ENCODE data around the gene SLC4A11. TPM values are rescaled to one million over a fixed set of nuclear protein-coding genes. Genes with fewer than 3 reads are reported as not detected.

Gene SLC4A11
- total RNA-seq, 1 donor from 2014 or later: under 0.01 TPM

- Histone ChIP-seq H3K27me3 (ENCODE audit: control insufficient read depth in 3 of 3, insufficient read depth in 3 of 3, low read length in 3 of 3) (peaks cover 22 to 60% (median 38%) of the 10 kb centered on the region in 3 donors), H3K27ac (ENCODE audit: low read depth, low read length) (peak overlapping the region; percentile 33), H3K9me3 (ENCODE audit: control insufficient read depth in 3 of 3, low read length in 3 of 3) (no peaks in the 10 kb centered on the region), H3K4me1 (ENCODE audit: control insufficient read depth in 3 of 3, insufficient read depth in 3 of 3, low read length in 3 of 3) (peaks cover 9 to 16% (median 10%) of the 10 kb centered on the region in 3 donors), H3K4me3 (ENCODE audit: low read length in 3 of 3) (peak overlapping the region; percentile 60 to 70 (median 70)), H3K36me3 (ENCODE audit: control insufficient read depth in 3 of 3, insufficient read depth in 3 of 3, low read length in 3 of 3) (no peaks in the 10 kb centered on the region), H3K9ac (ENCODE audit: low read depth in 1 of 3, low read length in 3 of 3) (peak overlapping the region; percentile 38 to 69 (median 43))
Observed at GRCh38 chr20:3239867-3240775, 1.1 kb upstream of the SLC4A11 start.

GRCh38 chr20:3238616-3239025, 369 bp downstream of the SLC4A11 start:
- no peaks in the 10 kb centered on the region for H3K9me3 ChIP-seq (ENCODE audit: control insufficient read depth in 3 of 3, low read length in 3 of 3)
- peak overlapping the region; percentile 30 to 70 (median 70) for H3K4me3 ChIP-seq (ENCODE audit: low read length in 3 of 3)
- H3K9ac ChIP-seq (ENCODE audit: low read depth in 1 of 3, low read length in 3 of 3): peak overlapping the region in 2 of 3 donors; percentile 53 to 68
- no peak overlapping the region for H3K27ac ChIP-seq (ENCODE audit: low read depth, low read length)
- peaks cover 25 to 59% (median 42%) of the 10 kb centered on the region in 3 donors for H3K27me3 ChIP-seq (ENCODE audit: control insufficient read depth in 3 of 3, insufficient read depth in 3 of 3, low read length in 3 of 3)
- H3K36me3 ChIP-seq (ENCODE audit: control insufficient read depth in 3 of 3, insufficient read depth in 3 of 3, low read length in 3 of 3): no peaks in the 10 kb centered on the region
- peaks cover 9 to 16% (median 10%) of the 10 kb centered on the region in 3 donors for H3K4me1 ChIP-seq (ENCODE audit: control insufficient read depth in 3 of 3, insufficient read depth in 3 of 3, low read length in 3 of 3)

GRCh38 chr20:3237958-3238615, 903 bp downstream of the SLC4A11 start:
- no peaks in the 10 kb centered on the region for H3K36me3 ChIP-seq (ENCODE audit: control insufficient read depth in 3 of 3, insufficient read depth in 3 of 3, low read length in 3 of 3)
- peaks cover 9 to 16% (median 10%) of the 10 kb centered on the region in 3 donors for H3K4me1 ChIP-seq (ENCODE audit: control insufficient read depth in 3 of 3, insufficient read depth in 3 of 3, low read length in 3 of 3)
- H3K4me3 ChIP-seq (ENCODE audit: low read length in 3 of 3): peak overlapping the region; percentile 30 to 70 (median 70)
- peaks cover 25 to 59% (median 42%) of the 10 kb centered on the region in 3 donors for H3K27me3 ChIP-seq (ENCODE audit: control insufficient read depth in 3 of 3, insufficient read depth in 3 of 3, low read length in 3 of 3)
- H3K9ac ChIP-seq (ENCODE audit: low read depth in 1 of 3, low read length in 3 of 3): peak overlapping the region in 1 of 3 donors; percentile 68
- no peaks in the 10 kb centered on the region for H3K9me3 ChIP-seq (ENCODE audit: control insufficient read depth in 3 of 3, low read length in 3 of 3)
- no peak overlapping the region for H3K27ac ChIP-seq (ENCODE audit: low read depth, low read length)

GRCh38 chr20:3237011-3237957, 1.7 kb downstream of the SLC4A11 start:
- Histone ChIP-seq H3K4me1 (ENCODE audit: control insufficient read depth in 3 of 3, insufficient read depth in 3 of 3, low read length in 3 of 3) (peaks cover 9 to 16% (median 10%) of the 10 kb centered on the region in 3 donors), H3K4me3 (ENCODE audit: low read length in 3 of 3) (no peak overlapping the region), H3K9me3 (ENCODE audit: control insufficient read depth in 3 of 3, low read length in 3 of 3) (no peaks in the 10 kb centered on the region), H3K36me3 (ENCODE audit: control insufficient read depth in 3 of 3, insufficient read depth in 3 of 3, low read length in 3 of 3) (no peaks in the 10 kb centered on the region), H3K27me3 (ENCODE audit: control insufficient read depth in 3 of 3, insufficient read depth in 3 of 3, low read length in 3 of 3) (peaks cover 25 to 59% (median 42%) of the 10 kb centered on the region in 3 donors), H3K9ac (ENCODE audit: low read depth in 1 of 3, low read length in 3 of 3) (no peak overlapping the region), H3K27ac (ENCODE audit: low read depth, low read length) (no peak overlapping the region)

GRCh38 chr20:3235666-3236324, 3.2 kb downstream of the SLC4A11 start:
- H3K27ac ChIP-seq (ENCODE audit: low read depth, low read length): no peak overlapping the region
- H3K4me3 ChIP-seq (ENCODE audit: low read length in 3 of 3): no peak overlapping the region
- H3K36me3 ChIP-seq (ENCODE audit: control insufficient read depth in 3 of 3, insufficient read depth in 3 of 3, low read length in 3 of 3): no peaks in the 10 kb centered on the region
- H3K4me1 ChIP-seq (ENCODE audit: control insufficient read depth in 3 of 3, insufficient read depth in 3 of 3, low read length in 3 of 3): peaks cover 9 to 16% (median 10%) of the 10 kb centered on the region in 3 donors
- no peak overlapping the region for H3K9ac ChIP-seq (ENCODE audit: low read depth in 1 of 3, low read length in 3 of 3)
- no peaks in the 10 kb centered on the region for H3K9me3 ChIP-seq (ENCODE audit: control insufficient read depth in 3 of 3, low read length in 3 of 3)
- H3K27me3 ChIP-seq (ENCODE audit: control insufficient read depth in 3 of 3, insufficient read depth in 3 of 3, low read length in 3 of 3): peaks cover 25 to 55% (median 38%) of the 10 kb centered on the region in 3 donors

- H3K9me3 ChIP-seq (ENCODE audit: control insufficient read depth in 3 of 3, low read length in 3 of 3): no peaks in the 10 kb centered on the region
- H3K36me3 ChIP-seq (ENCODE audit: control insufficient read depth in 3 of 3, insufficient read depth in 3 of 3, low read length in 3 of 3): no peaks in the 10 kb centered on the region
- no peak overlapping the region for H3K9ac ChIP-seq (ENCODE audit: low read depth in 1 of 3, low read length in 3 of 3)
- H3K4me1 ChIP-seq (ENCODE audit: control insufficient read depth in 3 of 3, insufficient read depth in 3 of 3, low read length in 3 of 3): peaks cover 0 to 8% (median 4%) of the 10 kb centered on the region in 3 donors
- H3K27me3 ChIP-seq (ENCODE audit: control insufficient read depth in 3 of 3, insufficient read depth in 3 of 3, low read length in 3 of 3): peaks cover 17 to 38% (median 22%) of the 10 kb centered on the region in 3 donors
- H3K27ac ChIP-seq (ENCODE audit: low read depth, low read length): no peak overlapping the region
- no peak overlapping the region for H3K4me3 ChIP-seq (ENCODE audit: low read length in 3 of 3)
Observed at GRCh38 chr20:3233991-3234498, 4.9 kb downstream of the SLC4A11 start.

- Histone ChIP-seq H3K9ac (ENCODE audit: low read depth in 1 of 3, low read length in 3 of 3) (no peak overlapping the region), H3K36me3 (ENCODE audit: control insufficient read depth in 3 of 3, insufficient read depth in 3 of 3, low read length in 3 of 3) (no peaks in the 10 kb centered on the region), H3K9me3 (ENCODE audit: control insufficient read depth in 3 of 3, low read length in 3 of 3) (no peaks in the 10 kb centered on the region), H3K27ac (ENCODE audit: low read depth, low read length) (no peak overlapping the region), H3K27me3 (ENCODE audit: control insufficient read depth in 3 of 3, insufficient read depth in 3 of 3, low read length in 3 of 3) (peaks cover 17 to 31% (median 22%) of the 10 kb centered on the region in 3 donors), H3K4me3 (ENCODE audit: low read length in 3 of 3) (no peak overlapping the region), H3K4me1 (ENCODE audit: control insufficient read depth in 3 of 3, insufficient read depth in 3 of 3, low read length in 3 of 3) (peaks cover 0 to 6% (median 4%) of the 10 kb centered on the region in 3 donors)
Observed at GRCh38 chr20:3233131-3233990, 5.6 kb downstream of the SLC4A11 start.

GRCh38 chr20:3231889-3232588, 7.0 kb downstream of the SLC4A11 start:
- Histone ChIP-seq H3K4me3 (ENCODE audit: low read length in 3 of 3) (no peak overlapping the region), H3K9ac (ENCODE audit: low read depth in 1 of 3, low read length in 3 of 3) (no peak overlapping the region), H3K27ac (ENCODE audit: low read depth, low read length) (no peak overlapping the region), H3K4me1 (ENCODE audit: control insufficient read depth in 3 of 3, insufficient read depth in 3 of 3, low read length in 3 of 3) (no peaks in the 10 kb centered on the region), H3K36me3 (ENCODE audit: control insufficient read depth in 3 of 3, insufficient read depth in 3 of 3, low read length in 3 of 3) (no peaks in the 10 kb centered on the region), H3K27me3 (ENCODE audit: control insufficient read depth in 3 of 3, insufficient read depth in 3 of 3, low read length in 3 of 3) (peaks cover 9 to 18% (median 12%) of the 10 kb centered on the region in 3 donors), H3K9me3 (ENCODE audit: control insufficient read depth in 3 of 3, low read length in 3 of 3) (no peaks in the 10 kb centered on the region)

Measured in skeletal muscle tissue (tissue), 4 donors.